Brain microvascular endothelial cell (primary cell): ENCODE measurements around the gene YPEL1.

Source experiments
- DNase-seq: peaks from one replicate; pipeline ENCODE4 v3.0.0-alpha.2; 2020
- H3K27ac ChIP-seq: fragments of 250-450 bp; sonication (Bioruptor Pico); 2 replicates; pipeline ENCODE4 v1.5.1; 2020; ENCODE audit warnings: mild to moderate bottlenecking, moderate library complexity
- H3K27me3 ChIP-seq: fragments of 250-450 bp; sonication (Bioruptor Pico); replicated peaks from 2 replicates; pipeline ENCODE4 v1.5.1; 2020; ENCODE audit warnings: mild to moderate bottlenecking
- H3K36me3 ChIP-seq: fragments of 250-450 bp; sonication (Bioruptor Pico); replicated peaks from 2 replicates; pipeline ENCODE4 v1.5.1; 2020; ENCODE audit warnings: mild to moderate bottlenecking
- H3K4me3 ChIP-seq: 2 replicates; pipeline ENCODE4 v1.5.1; 2011; ENCODE audit warnings: low read depth, mild to moderate bottlenecking, control low read depth, low read length, moderate library complexity
- in situ Hi-C: cut with HindIII; loops from 2 replicates; pipeline ENCODE4 v1.10.0; 2017; ENCODE audit warnings: low sequenced_read_pairs, low pct_ligation_motif_present
- TF ChIP-seq, protein P1 (sequence below): IDR thresholded peaks from 2 replicates; pipeline ENCODE4 v1.5.1; 2011; ENCODE audit warnings: low read depth, mild to moderate bottlenecking, moderate library complexity, low read length, control low read depth, inconsistent platforms; ENCODE audit errors: missing control alignments

Gene YPEL1

DNA sequence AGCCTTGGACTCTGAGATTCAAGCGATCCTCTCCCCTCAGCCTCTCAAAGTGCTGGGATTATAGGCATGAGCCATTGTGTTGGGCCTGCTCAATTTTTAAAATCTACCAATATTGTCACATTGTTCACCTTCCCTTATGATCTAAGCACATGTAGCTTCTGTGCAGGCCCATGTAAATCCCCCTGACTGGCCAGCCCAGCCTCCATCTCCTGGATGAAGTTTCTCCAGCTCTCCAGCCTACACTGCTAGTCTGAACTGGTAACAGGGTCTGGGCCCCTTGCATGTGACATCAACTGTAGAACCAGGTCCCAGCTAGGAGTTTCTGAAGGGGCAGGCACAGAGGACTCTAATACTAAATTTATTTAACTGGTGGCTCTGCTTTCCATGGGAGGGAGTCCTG is 32.8 kb upstream of the YPEL1 start:
- peaks cover 93% of the 10 kb centered on the region for H3K36me3 ChIP-seq
- TF ChIP-seq, protein P1, sequence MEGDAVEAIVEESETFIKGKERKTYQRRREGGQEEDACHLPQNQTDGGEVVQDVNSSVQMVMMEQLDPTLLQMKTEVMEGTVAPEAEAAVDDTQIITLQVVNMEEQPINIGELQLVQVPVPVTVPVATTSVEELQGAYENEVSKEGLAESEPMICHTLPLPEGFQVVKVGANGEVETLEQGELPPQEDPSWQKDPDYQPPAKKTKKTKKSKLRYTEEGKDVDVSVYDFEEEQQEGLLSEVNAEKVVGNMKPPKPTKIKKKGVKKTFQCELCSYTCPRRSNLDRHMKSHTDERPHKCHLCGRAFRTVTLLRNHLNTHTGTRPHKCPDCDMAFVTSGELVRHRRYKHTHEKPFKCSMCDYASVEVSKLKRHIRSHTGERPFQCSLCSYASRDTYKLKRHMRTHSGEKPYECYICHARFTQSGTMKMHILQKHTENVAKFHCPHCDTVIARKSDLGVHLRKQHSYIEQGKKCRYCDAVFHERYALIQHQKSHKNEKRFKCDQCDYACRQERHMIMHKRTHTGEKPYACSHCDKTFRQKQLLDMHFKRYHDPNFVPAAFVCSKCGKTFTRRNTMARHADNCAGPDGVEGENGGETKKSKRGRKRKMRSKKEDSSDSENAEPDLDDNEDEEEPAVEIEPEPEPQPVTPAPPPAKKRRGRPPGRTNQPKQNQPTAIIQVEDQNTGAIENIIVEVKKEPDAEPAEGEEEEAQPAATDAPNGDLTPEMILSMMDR: no peak
- in situ Hi-C loops: no loop called here

GRCh38 chr22:21766691-21767462 is 31.3 kb upstream of the YPEL1 start:
- in situ Hi-C loops: no loop called here
- Histone ChIP-seq H3K27ac (no peak overlapping the region), H3K27me3 (no peaks in the 10 kb centered on the region), H3K4me3 (no peak overlapping the region), H3K36me3 (peaks cover 94% of the 10 kb centered on the region)
- no peak for DNase-seq
- TF ChIP-seq, protein P1: no peak

More for the DNA sequence above, 32.8 kb upstream of the YPEL1 start:
- DNase-seq: no peak
- Histone ChIP-seq H3K27me3 (no peaks in the 10 kb centered on the region), H3K27ac (no peak overlapping the region), H3K4me3 (no peak overlapping the region)

- Histone ChIP-seq H3K27ac (no peak overlapping the region), H3K27me3 (no peaks in the 10 kb centered on the region), H3K36me3 (peaks cover 87% of the 10 kb centered on the region), H3K4me3 (no peak overlapping the region)
- TF ChIP-seq, protein P1: no peak
- no peak for DNase-seq
- in situ Hi-C loops: no loop called here
Observed at GRCh38 chr22:21765909-21766529, 30.4 kb upstream of the YPEL1 start.

GRCh38 chr22:21764038-21764804 is 28.6 kb upstream of the YPEL1 start:
- DNase-seq: no peak
- H3K4me3 ChIP-seq: no peak overlapping the region
- H3K27me3 ChIP-seq: no peaks in the 10 kb centered on the region
- no peak overlapping the region for H3K27ac ChIP-seq
- peaks cover 73% of the 10 kb centered on the region for H3K36me3 ChIP-seq
- in situ Hi-C loops: no loop called here
- TF ChIP-seq, protein P1: no peak

- no peak overlapping the region for H3K27ac ChIP-seq
- TF ChIP-seq, protein P1: no peak
- H3K27me3 ChIP-seq: no peaks in the 10 kb centered on the region
- DNase-seq: no peak
- peaks cover 60% of the 10 kb centered on the region for H3K36me3 ChIP-seq
- no peak overlapping the region for H3K4me3 ChIP-seq
- in situ Hi-C loops: no loop called here
Observed at GRCh38 chr22:21762712-21763581, 27.4 kb upstream of the YPEL1 start.
